Measurements from ENCODE around the gene CSTF3. TPM values are rescaled to one million over a fixed set of nuclear protein-coding genes. Genes with fewer than 3 reads are reported as not detected.
"Not testable (repeated sequence)": the region's sequence is repeated elsewhere in the genome, so short reads cannot be mapped to it uniquely, and the experiment has no call there.

The CSTF3 gene
- total RNA-seq, 2 donors from 2014 or later: 14.0 to 15.8 TPM

DNA sequence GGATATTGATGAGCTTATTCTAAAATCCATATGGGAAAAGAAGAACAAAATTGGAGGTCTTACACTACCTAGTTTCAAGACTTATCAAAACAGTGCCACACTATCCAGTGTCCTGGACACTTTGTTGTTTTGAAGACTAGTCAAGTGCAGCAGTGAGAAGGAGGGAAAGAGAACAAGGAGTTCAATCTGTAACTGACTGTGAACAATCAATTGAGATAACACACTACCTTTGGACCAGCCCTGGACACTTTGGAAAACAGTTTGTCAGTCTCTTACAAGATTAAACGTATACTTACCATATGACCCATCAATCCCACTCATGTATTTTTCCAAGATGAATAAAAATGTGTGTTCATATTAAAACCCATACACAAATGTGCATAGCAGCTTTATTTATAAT lies 10.0 kb upstream of the CSTF3 start:
- no peak for DNase-seq
- intact Hi-C loops (cut with DNase I): no loop called here
- ATAC-seq: no peak

DNA sequence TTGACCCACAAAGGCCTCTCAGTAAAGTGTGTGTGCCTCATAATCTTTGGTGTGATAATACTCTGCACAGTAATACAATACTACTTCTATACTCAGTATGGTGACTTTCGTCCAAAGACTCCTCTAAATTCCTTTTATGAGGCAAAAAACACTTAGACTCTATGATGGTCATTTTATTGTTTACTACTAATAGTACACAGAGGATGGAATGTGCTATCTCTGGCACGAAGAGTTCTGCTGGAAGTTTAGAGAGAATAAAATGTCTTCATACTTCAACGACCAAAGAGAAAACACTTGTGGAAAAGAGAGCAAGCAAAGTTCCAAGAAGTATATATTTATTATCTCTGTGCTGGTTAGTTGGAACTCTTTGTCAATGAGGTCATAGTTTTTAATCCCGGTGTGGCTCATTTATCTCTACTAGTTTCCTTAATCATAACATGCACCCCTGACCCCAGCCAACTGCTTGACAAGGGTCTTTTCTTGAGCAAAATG lies 7.5 kb upstream of the CSTF3 start:
- ATAC-seq (peak in 1 of 2 donors; percentile 34), DNase-seq (no peak)
- intact Hi-C loops (cut with DNase I): loop anchor here (5.0 to 10.0 kb wide), 6 partner anchors 86 to 526 kb away; partner anchors contain the start of gene HIPK3 (in 2 of the 2)

DNA sequence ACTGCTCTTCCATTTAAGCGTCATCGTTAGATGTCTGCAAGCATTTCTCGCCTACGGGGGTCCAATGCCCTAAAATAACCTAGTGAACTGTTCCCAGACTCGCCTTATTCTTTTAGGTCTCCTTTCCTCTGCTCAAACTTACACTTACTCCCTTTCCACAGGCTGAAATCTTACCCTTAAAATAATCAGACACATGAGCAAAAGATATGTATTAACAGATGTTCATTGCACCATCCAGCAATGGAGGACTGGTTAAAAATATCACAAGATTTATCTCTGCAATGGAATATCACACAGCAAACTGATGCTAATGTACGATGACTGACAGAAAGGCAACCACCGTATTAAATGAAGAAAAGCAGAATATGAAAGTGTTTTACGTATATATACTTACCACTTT lies 1.6 kb upstream of the CSTF3 start:
- intact Hi-C loops (cut with DNase I): loop anchor here in 1 of 2 donors (10.0 kb wide), 2 partner anchors 92 to 532 kb away; partner anchors contain the start of gene HIPK3
- no peak for ATAC-seq

DNA sequence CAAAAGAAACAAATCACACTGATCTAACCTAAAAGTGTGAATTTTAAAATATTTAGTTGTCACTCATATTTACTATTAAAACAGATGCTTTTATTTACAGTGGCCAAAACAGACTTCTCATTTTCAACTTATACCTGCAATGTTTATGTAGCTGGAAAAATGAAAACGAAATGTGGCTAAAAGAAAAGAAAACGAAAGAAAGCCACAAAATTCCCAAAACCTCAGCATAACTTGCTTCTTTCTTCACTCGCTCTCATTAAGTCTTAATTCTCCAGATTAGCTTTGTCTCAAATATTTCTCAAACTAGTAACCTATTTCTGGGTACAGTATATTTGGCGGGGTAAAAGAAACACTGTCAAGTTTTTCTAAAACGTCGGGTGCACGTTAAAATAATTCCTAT lies 693 bp downstream of the CSTF3 start:
- DNase-seq: no peak
- ATAC-seq: no peak
- intact Hi-C loops (cut with DNase I): loop anchor here in 1 of 2 donors (10.0 kb wide), 2 partner anchors 94 to 534 kb away; partner anchors contain the start of gene HIPK3

More for the DNA sequence above, 1.6 kb upstream of the CSTF3 start:
- DNase-seq: no peak

DNA sequence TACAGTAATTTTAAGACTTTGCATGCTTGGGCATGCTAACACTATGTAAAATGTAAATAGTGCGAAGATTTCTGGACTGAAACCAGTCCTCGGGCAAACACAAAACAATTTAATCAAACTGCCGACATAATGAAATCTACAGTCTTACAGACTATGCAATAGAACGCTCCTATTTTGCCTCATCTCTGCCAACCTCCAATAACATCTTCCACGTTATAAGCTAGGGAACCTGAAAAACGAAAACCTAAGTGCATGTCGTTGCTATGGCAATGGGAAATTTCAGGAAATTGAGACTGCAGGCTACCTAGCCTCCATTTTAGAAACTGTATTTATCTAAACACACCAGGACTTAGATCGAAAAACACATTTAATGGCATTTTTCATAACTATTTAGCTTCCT lies 1.1 kb downstream of the CSTF3 start:
- DNase-seq: no peak
- no peak for ATAC-seq
- intact Hi-C loops (cut with DNase I): loop anchor here in 1 of 2 donors (10.0 kb wide), 2 partner anchors 95 to 535 kb away; partner anchors contain the start of gene HIPK3

DNA sequence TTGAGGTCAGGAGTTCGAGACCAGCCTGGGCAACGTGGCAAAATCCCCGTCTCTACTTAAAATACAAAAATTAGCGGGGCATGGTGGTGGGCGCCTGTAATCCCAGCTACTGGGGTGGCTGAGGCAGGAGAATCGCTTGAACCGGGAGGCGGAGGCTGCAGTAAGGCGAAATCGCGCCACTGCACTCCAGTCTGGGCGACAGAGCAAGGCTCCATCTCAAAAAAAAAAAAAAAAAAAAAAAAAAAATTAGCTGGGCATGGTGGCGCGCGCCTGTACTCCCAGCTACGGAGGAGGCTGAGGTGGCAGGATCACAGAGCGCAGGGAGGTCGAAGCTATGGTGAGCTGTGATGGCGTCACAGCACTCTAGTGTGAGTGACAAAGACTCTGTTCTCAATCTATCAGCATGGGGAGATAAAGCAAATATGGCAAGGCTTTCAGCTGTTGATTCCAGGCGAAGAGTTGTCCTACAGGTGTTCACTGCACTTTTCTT lies 1.9 kb downstream of the CSTF3 start:
- intact Hi-C loops (cut with DNase I); ATAC-seq: not testable (repeated sequence)

DNA sequence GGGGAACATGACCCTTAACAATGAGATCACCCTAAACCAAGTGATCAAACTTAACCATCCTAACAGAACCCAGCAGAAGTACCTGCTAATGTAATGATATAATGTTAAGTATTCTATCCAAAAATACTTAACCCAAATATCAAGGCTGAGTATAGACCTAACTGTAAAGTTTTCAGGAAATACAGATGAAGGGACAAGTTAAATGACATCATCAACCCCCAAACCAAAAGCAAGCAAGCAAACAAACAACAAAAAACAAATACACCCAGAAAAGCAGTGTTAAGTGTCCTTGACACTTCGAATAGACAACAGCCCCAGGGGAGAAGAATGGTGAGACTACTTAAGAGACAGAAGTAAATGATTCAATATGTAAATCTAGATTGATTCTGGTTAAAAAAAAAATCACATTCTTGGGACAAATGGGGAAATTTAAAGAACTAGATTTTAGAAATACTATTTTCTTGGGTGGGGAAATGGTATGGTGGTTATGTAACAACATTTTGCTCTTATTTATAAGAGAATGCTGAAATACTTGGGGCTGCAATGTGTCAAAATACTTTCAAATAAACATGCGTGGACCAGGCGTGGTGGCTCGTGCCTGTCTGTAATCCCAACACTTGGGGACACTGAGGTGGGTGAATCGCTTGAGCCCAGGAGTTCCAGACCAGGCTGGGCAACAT lies 2.5 kb downstream of the CSTF3 start:
- intact Hi-C loops (cut with DNase I): no loop called here
- no peak for DNase-seq

More for the DNA sequence above, 1.9 kb downstream of the CSTF3 start:
- not testable (repeated sequence) for DNase-seq

DNA sequence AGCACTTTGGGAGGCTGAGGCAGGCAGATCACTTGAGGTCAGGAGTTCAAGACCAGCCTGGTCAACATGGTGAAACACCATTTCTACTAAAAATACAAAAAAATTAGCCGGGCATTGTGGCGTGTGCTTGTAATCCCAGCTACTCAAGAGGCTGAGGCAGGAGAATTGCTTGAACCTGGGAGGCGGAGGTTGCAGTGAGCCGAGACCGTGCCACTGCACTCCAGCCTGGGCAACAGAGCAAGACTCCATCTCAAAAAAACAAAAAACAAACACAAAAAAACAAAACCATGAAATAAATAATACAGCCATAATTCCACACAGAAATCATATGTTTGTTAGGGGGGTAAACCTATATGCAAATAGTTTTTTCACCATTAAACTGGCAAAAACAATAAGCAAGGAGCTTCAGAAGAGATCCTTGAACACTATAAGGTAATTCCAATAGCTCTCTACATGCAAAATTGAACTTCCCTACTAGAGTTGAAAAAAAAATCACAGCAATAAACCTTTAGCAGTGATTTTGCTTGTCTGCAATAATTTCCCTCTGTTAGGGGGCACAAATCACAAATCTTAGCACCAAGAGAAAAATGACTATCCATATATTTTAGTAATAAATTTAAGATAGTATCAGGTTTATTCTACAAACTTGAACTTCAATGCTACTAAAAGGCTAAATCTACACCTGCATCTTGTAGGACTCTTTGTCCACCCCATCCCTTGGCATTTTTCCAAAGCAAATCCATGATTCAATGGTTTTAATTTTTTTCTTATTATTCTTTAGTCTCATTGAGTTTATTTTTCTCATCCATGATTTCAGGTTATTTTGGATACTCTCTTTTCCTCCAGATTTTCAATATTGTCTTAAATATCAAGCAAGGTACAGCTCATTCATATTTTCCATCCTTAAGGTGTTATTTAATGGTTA lies 3.9 kb downstream of the CSTF3 start:
- intact Hi-C loops (cut with DNase I): no loop called here
- ATAC-seq (no peak), DNase-seq (no peak)

More for the DNA sequence above, 2.5 kb downstream of the CSTF3 start:
- ATAC-seq: no peak

DNA sequence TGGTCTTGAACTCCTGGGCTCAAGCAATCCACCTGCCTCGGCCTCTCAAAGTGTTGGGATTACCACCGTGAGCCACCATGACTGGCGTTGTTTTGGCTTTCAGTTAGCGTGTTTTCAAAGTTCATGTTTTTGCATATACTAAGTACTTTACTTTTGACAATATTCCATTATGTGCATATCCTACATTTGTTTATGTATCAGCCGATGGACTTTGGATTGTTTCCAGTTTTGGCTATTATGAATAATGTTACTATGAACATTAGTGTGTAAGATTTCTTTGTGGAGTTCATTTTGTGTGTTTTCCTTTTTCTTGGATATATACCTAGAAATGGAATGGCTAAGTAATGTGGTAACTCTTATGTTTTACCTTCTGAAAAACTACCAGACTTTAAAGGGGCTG lies 9.9 kb downstream of the CSTF3 start:
- intact Hi-C loops (cut with DNase I): no loop called here
- DNase-seq (no peak), ATAC-seq (no peak)

DNA sequence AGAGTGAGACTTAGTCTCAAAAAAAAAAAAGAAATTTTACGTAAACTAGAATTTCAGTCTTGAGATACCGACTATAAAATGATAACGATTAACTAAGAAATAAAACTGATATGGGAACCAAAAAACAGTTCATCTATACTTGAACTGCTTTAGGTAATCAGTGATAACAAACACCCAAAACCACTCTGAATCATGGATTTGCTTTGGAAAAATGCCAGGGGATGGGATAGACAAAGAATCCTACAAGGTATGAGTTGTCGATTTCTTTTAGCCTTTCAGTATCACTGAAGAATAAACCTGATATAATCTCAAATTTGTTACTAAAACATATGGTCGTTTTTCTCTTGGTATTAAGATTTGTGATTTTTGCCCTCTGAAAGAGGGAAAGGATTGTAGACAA lies 13.7 kb downstream of the CSTF3 start:
- DNase-seq: no peak
- intact Hi-C loops (cut with DNase I): no loop called here
- ATAC-seq: no peak

DNA sequence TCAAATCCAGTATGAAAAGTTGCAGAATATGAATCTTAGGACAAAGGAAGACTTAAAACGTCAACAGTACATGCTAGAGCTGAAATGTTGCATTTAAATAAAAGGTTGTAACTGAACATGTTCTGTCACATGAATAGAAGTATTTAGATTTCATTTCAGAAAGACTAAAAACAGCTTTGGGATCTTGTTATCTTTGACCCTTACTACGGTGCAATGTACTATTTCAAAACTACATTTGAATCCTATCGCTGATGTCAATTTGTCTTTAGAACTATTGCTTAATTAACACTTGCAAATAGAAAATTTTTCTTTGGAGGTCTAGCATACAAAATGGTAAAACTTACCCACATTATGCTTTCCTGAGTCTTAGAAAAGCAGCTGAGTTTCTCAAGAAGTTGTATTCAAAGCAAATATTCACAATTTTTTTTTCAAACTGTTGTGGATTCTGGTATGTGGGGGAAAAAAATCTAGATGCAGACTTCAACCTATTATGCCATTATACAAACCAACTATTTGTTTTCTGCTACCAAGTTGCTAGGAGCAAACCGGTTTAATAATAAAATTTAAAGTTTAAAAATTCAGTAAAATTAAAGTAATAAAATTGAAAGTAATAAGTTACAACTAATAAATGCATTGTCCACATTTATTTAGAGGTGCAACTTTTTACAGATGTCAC lies 25.4 kb downstream of the CSTF3 start:
- no peak for ATAC-seq
- intact Hi-C loops (cut with DNase I): no loop called here
- no peak for DNase-seq

DNA sequence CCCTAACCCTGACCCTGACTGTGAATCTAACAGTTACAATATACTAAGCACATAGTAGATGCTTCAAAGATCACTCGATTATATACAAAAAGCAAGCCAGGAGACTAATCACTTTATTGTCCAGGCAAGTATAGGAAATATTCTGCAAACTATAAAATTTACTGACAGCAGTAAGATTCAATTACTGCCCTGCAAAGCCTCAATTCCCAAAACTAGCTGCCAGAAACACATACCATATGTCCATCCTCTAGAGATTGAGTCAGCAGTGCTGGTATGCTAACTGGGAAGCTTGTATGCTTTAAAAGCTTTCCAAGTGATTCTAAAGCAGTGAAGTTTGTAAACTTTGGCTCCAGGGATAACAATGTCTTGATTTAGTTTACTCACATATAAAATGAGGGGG lies 26.1 kb downstream of the CSTF3 start:
- no peak for DNase-seq
- no peak for ATAC-seq
- intact Hi-C loops (cut with DNase I): no loop called here

DNA sequence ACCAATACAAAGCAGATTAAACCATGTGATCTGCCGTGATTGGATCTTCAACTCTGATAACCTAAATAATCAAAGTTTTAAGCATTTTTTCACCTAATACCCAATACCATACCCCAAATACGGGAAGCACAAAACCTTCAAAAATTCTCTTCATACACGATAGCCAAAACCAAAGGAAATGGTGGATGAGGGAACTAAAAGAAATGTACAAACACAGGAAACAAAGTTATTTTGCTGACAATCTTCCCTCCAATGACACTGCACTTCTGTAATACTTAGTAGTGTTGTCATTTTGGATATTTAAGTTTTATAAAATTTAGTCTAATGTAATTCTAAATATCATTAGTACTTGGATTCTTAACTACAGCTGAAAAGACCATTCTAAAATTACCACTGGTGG lies 27.0 kb downstream of the CSTF3 start:
- DNase-seq: no peak
- intact Hi-C loops (cut with DNase I): no loop called here
- no peak for ATAC-seq

DNA sequence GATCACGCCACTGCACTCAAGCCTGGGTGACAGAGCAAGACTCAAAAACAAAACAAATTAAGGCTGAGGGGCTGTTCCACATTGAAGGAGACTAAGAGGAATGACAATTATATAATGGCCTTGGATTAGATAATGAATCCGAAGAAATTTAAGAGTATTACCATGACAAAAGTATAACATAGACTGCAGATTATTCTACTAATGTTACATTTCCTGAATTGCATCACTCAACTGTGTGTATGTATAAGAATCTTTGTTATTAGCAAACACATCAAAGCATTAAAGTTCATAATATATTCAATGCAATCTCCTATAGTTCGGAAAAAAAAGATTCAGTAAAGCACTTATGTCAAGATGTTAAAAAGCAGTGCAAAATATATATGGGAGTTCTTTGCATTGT lies 27.5 kb downstream of the CSTF3 start:
- ATAC-seq: no peak

DNA sequence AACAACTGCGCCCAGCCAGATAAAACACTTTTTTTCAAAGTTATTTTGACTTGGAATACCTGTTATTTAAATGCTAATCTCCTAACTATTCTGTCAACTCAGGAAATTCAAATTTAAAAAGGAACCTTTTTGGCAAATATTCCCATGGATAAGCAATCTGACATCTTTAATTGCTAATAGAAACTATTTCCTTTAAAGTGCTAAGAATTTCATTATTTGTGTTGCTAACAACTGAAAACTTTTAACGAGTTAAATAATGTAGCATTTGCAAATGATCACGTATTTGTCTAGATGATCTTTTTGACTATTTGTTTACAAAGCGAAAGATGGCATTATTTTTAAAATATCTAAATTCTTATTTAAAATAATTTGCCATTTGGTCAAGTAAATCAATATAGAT lies 28.8 kb downstream of the CSTF3 start:
- intact Hi-C loops (cut with DNase I): no loop called here
- DNase-seq (no peak), ATAC-seq (no peak)

More for the DNA sequence above, 27.5 kb downstream of the CSTF3 start:
- intact Hi-C loops (cut with DNase I): no loop called here
- no peak for DNase-seq

DNA sequence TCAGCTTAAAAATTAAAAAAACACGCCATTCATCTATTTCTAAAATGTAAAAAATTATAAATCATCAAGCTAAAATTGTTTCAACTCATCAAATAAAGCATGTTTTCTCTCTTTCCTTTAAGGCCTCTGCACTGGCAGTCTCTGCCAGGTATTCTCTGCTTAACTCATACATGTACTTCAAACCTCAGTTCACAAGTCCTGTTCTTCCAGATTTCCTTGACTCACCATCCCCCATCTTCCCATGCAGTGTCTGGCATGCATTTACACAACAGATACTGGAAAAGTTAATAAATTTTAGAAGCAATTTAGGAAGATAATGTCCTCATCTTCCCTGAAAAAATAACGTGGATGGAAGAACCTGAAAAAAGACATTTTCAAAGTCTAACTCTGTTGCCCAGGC lies 32.5 kb downstream of the CSTF3 start:
- intact Hi-C loops (cut with DNase I): no loop called here
- ATAC-seq: no peak

DNA sequence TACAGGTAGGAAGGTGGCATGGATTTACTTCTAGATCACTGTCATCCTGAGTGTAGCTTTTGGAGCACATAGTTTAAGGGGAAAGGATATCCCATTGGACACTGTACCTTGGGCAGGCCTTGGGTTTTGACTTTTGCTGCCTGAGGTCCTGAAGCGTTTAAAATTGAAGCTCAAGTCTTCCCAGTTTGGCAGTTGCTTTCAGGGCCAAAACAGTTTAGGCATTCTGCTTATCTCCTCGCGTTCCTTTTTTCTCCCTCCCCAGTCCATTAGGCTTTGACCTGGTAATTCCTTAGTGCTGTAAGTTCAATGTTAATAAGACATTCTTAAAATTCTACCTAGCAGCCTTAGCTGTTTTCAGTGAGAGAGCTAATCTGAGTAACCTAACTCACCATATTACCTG lies 35.7 kb downstream of the CSTF3 start:
- intact Hi-C loops (cut with DNase I): no loop called here
- ATAC-seq: no peak
- DNase-seq: no peak

More for the DNA sequence above, 32.5 kb downstream of the CSTF3 start:
- DNase-seq: no peak

DNA sequence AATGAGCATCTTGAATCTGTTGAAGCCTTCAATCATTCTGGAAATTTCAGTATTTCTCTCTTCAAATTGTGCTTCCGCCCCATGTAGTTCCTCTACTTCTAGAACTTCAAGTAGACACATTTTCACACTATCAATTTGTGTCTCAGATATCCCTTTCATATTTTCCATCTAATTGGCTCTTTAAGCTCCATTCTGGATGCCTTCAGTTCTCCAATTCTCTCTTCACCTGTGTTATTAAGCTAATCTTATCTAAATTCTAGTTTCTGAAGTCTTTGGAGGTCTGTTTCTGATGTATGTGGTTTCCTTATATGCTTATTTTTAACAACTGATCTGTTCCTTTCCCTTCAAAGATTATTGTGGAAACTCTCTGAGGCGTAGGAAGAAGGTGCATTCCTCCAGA lies 36.3 kb downstream of the CSTF3 start:
- intact Hi-C loops (cut with DNase I): no loop called here
- DNase-seq (no peak), ATAC-seq (no peak)

DNA sequence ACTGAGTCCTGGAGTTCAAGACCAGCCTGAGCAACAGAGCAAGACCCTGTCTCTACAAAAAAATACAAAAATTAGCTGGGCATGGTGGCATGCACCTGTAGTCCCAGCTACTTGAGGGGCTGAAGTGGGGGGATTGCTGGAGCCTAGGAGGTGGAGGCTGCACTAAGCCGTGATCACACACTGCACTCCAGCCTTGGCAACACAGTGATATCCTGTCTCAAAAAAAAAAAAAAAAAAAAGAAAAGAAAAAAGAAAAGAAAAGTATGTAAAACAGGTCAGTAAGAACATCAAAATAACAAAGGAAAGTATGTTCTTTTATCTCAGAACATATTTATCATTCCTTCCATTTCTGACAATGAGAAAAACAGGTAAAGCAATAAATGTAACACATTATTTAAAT lies 38.6 kb downstream of the CSTF3 start:
- ATAC-seq; intact Hi-C loops (cut with DNase I); DNase-seq: not testable (repeated sequence)
